Astrocyte (in vitro differentiated cells and primary cell): ENCODE measurements around the gene PACSIN1. TPM values are rescaled to one million over a fixed set of nuclear protein-coding genes. Genes with fewer than 3 reads are reported as not detected.

Source experiments
- DNase-seq: peaks from one replicate; pipeline ENCODE4 v3.0.0-alpha.2; 2010; ENCODE audit warnings: low read depth
- FAIRE-seq: peaks from 2 replicates; lab custom pipeline; 2011; peaks lifted over from hg19 to GRCh38; lab: Jason Lieb, UNC
- H2AFZ ChIP-seq: 2 replicates; pipeline ENCODE4 v1.6.0; 2012; ENCODE audit warnings: low read depth, low read length, inconsistent platforms
- H3K27ac ChIP-seq: 2 replicates; pipeline ENCODE4 v1.5.1; 2011; ENCODE audit warnings: low read depth, low read length, inconsistent platforms
- H3K27me3 ChIP-seq: 2 replicates; pipeline ENCODE4 v1.6.0; 2011; ENCODE audit warnings: low read length, inconsistent platforms; ENCODE audit not compliant: insufficient read depth
- H3K36me3 ChIP-seq: 2 replicates; pipeline ENCODE4 v1.5.1; 2011; ENCODE audit warnings: low read length, inconsistent platforms; ENCODE audit not compliant: insufficient read depth
- H3K4me1 ChIP-seq: 2 replicates; pipeline ENCODE4 v1.5.1; 2011; ENCODE audit warnings: low read length, inconsistent platforms; ENCODE audit not compliant: insufficient read depth
- H3K4me2 ChIP-seq: 2 replicates; pipeline ENCODE4 v1.6.0; 2012; ENCODE audit warnings: low read length, inconsistent platforms
- H3K4me3 ChIP-seq: 2 replicates; pipeline ENCODE4 v1.5.1; 2011; ENCODE audit warnings: low read depth, mild to moderate bottlenecking, low read length, inconsistent platforms; ENCODE audit not compliant: insufficient read depth
- H3K79me2 ChIP-seq: 2 replicates; pipeline ENCODE4 v1.6.0; 2012; ENCODE audit warnings: mild to moderate bottlenecking, low read length, inconsistent platforms; ENCODE audit not compliant: insufficient read depth
- H3K9ac ChIP-seq: 2 replicates; pipeline ENCODE4 v1.6.0; 2012; ENCODE audit warnings: mild to moderate bottlenecking, low read length, inconsistent platforms
- H3K9me3 ChIP-seq: 2 replicates; pipeline ENCODE4 v1.5.1; 2012; ENCODE audit warnings: low read depth, mild to moderate bottlenecking, low read length, inconsistent platforms; ENCODE audit not compliant: insufficient read depth
- H4K20me1 ChIP-seq: 2 replicates; pipeline ENCODE4 v1.6.0; 2012; ENCODE audit warnings: low read length, inconsistent platforms; ENCODE audit not compliant: insufficient read depth
- H3K27ac Mint-ChIP-seq: one replicate; pipeline ENCODE4 v1.8.0; 2021; ENCODE audit warnings: mild to moderate bottlenecking, mixed read lengths; ENCODE audit not compliant: unreplicated experiment
- H3K27me3 Mint-ChIP-seq: one replicate; pipeline ENCODE4 v1.8.0; 2021; ENCODE audit warnings: low read depth, mixed read lengths; ENCODE audit not compliant: unreplicated experiment
- H3K36me3 Mint-ChIP-seq: one replicate; pipeline ENCODE4 v1.8.0; 2021; ENCODE audit warnings: low read depth, mixed read lengths; ENCODE audit not compliant: unreplicated experiment
- H3K4me1 Mint-ChIP-seq: one replicate; pipeline ENCODE4 v1.8.0; 2021; ENCODE audit warnings: low read depth, mixed read lengths; ENCODE audit not compliant: unreplicated experiment
- H3K4me3 Mint-ChIP-seq: one replicate; pipeline ENCODE4 v1.8.0; 2021; ENCODE audit warnings: mild to moderate bottlenecking, moderate library complexity, mixed read lengths; ENCODE audit not compliant: unreplicated experiment
- H3K9me3 Mint-ChIP-seq: one replicate; pipeline ENCODE4 v1.8.0; 2021; ENCODE audit warnings: mild to moderate bottlenecking, mixed read lengths; ENCODE audit not compliant: unreplicated experiment
- EZH2 ChIP-seq: IDR thresholded peaks from 2 replicates; pipeline ENCODE4 v1.6.1; 2012; ENCODE audit warnings: mild to moderate bottlenecking, low read length, inconsistent platforms; ENCODE audit not compliant: insufficient read depth
- total RNA-seq: library from RNA; stranded (reverse); gene quantifications from 2 replicates; pipeline ENCODE4 v1.2.1, GENCODE V29; 2021
- TF ChIP-seq, protein P1 (sequence below): IDR thresholded peaks from 2 replicates; pipeline ENCODE4 v1.5.1; 2011; ENCODE audit warnings: low read depth, mild to moderate bottlenecking, inconsistent platforms, low read length, moderate library complexity; ENCODE audit not compliant: insufficient read depth

PACSIN1 gene
- total RNA-seq, 1 donor from 2014 or later, result 0.32 TPM

DNA sequence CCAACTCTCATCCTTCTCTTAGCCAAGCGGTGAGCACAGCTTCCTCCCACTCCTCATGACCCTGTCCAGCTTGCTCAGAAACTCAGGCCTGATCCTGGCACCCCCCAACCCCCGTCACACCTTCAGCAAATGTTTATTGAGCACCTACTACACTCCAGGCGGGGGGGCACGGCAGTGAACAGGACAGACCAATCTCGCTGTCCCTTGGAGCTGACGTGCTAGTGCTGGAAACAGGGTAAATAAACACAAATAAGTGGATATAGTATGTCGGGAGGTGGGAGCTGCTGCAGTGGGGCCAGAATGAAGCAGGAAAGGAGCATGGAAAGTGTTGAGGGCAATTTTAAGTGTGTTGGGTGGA is 97.6 kb downstream of the PACSIN1 start:
- Histone ChIP-seq H3K27me3 (no peaks in the 10 kb centered on the region), H3K9me3 (no peaks in the 10 kb centered on the region), H3K79me2 (no peaks in the 10 kb centered on the region), H3K27ac (no peak overlapping the region), H3K36me3 (no peaks in the 10 kb centered on the region), H3K4me3 (no peak overlapping the region), H3K4me1 (peaks cover 6% of the 10 kb centered on the region), H2AFZ (no peak overlapping the region), H3K9ac (no peak overlapping the region), H3K4me2 (no peak overlapping the region), H4K20me1 (no peaks in the 10 kb centered on the region)
- Mint-ChIP-seq H3K9me3 (peaks cover 1% of the 10 kb centered on the region), H3K27me3 (peaks cover 20% of the 10 kb centered on the region), H3K4me3 (no peak overlapping the region), H3K4me1 (no peaks in the 10 kb centered on the region), H3K27ac (no peak overlapping the region), H3K36me3 (no peaks in the 10 kb centered on the region)
- no peak for FAIRE-seq
- no peak for TF ChIP-seq EZH2
- TF ChIP-seq, protein P1, sequence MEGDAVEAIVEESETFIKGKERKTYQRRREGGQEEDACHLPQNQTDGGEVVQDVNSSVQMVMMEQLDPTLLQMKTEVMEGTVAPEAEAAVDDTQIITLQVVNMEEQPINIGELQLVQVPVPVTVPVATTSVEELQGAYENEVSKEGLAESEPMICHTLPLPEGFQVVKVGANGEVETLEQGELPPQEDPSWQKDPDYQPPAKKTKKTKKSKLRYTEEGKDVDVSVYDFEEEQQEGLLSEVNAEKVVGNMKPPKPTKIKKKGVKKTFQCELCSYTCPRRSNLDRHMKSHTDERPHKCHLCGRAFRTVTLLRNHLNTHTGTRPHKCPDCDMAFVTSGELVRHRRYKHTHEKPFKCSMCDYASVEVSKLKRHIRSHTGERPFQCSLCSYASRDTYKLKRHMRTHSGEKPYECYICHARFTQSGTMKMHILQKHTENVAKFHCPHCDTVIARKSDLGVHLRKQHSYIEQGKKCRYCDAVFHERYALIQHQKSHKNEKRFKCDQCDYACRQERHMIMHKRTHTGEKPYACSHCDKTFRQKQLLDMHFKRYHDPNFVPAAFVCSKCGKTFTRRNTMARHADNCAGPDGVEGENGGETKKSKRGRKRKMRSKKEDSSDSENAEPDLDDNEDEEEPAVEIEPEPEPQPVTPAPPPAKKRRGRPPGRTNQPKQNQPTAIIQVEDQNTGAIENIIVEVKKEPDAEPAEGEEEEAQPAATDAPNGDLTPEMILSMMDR, result no peak
- DNase-seq, result no peak

DNA sequence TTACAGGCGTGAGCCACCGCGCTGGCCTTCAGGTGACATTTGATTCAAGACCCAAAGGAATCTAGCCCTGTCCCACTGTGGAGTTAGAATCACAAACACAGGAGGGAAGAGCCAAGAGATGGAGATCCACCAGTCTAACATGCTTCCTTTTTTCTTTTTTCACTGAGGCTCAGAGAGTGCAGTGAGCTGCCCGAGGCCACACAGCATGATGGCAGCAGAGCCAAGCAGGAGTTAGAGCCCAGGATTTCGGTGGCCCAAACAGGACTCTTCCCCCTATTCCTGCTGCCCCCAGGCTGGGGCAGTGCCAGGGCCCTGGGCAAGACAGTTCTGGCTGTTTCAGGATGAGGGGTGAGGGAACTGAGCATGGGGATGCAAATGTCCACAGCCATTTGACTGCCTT is 98.3 kb downstream of the PACSIN1 start:
- no peak overlapping the region for H3K4me2 ChIP-seq
- Mint-ChIP-seq H3K9me3 (peaks cover 1% of the 10 kb centered on the region), H3K4me1 (no peaks in the 10 kb centered on the region), H3K27ac (no peak overlapping the region), H3K4me3 (no peak overlapping the region), H3K27me3 (peaks cover 23% of the 10 kb centered on the region), H3K36me3 (no peaks in the 10 kb centered on the region)
- no peak overlapping the region for H3K4me3 ChIP-seq
- H3K4me1 ChIP-seq, result peaks cover 6% of the 10 kb centered on the region
- FAIRE-seq (no peak), DNase-seq (no peak)
- no peak for TF ChIP-seq EZH2
- TF ChIP-seq, protein P1, result no peak
- no peaks in the 10 kb centered on the region for H3K27me3 ChIP-seq
- H3K9me3 ChIP-seq, result no peaks in the 10 kb centered on the region
- no peaks in the 10 kb centered on the region for H3K36me3 ChIP-seq
- H3K27ac ChIP-seq, result no peak overlapping the region
- no peaks in the 10 kb centered on the region for H3K79me2 ChIP-seq
- no peak overlapping the region for H2AFZ ChIP-seq
- H4K20me1 ChIP-seq, result no peaks in the 10 kb centered on the region
- H3K9ac ChIP-seq, result no peak overlapping the region

DNA sequence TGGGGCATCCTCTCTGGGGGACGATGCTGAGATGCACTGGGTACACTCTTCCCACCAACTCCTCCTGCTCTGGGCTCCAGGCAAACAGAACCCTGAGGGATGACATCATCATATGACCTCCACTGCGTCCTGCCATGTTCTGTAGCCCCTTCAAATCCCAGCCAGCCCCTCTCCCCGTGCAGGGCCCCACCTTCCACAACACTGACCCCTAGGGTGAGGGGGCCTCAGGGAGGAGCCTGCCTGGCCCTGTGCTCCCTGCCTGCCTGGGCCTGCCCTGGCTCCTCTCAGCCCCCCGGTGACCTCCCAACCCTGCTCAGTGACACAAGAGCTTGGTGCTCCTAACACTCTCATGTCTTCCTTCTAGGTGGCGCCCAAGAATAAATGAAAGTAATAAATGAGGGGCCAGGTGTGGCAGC is 99.9 kb downstream of the PACSIN1 start:
- no peaks in the 10 kb centered on the region for H3K4me1 Mint-ChIP-seq
- Histone ChIP-seq H3K27me3 (no peaks in the 10 kb centered on the region), H3K9me3 (no peaks in the 10 kb centered on the region), H3K27ac (no peak overlapping the region), H4K20me1 (no peaks in the 10 kb centered on the region), H3K4me3 (no peak overlapping the region), H2AFZ (no peak overlapping the region), H3K9ac (no peak overlapping the region), H3K4me1 (peaks cover 3% of the 10 kb centered on the region), H3K4me2 (no peak overlapping the region), H3K36me3 (no peaks in the 10 kb centered on the region), H3K79me2 (no peaks in the 10 kb centered on the region)
- no peak for DNase-seq
- no peaks in the 10 kb centered on the region for H3K36me3 Mint-ChIP-seq
- H3K9me3 Mint-ChIP-seq, result no peaks in the 10 kb centered on the region
- no peak for TF ChIP-seq EZH2
- TF ChIP-seq, protein P1, result no peak
- H3K27ac Mint-ChIP-seq, result no peak overlapping the region
- H3K4me3 Mint-ChIP-seq, result no peak overlapping the region
- H3K27me3 Mint-ChIP-seq, result peaks cover 22% of the 10 kb centered on the region
- no peak for FAIRE-seq
